ENCODE measurements around the gene SRGAP3.

Gene SRGAP3

DNA sequence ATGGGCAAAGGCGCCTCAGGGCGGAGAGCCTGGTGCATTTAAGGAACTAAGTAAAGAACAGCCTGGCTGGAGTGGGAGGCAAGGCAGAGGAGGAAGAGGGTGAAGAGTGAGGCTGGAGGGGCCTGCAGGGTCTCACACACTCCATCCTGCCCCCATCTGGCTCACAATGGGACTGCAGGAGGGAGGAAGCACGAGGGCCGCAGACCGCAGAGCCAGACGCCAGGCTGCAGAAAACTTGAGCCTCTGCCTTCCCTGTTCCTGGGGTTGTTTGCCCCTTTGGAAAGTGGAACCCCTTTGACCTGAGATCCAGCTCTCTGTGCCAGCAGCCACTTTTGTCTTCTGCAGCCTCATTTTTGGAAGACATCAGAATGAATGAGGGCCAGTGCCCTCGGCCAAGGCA, 138.0 kb downstream of the SRGAP3 start (continued):
- TF ChIP-seq, protein P1, sequence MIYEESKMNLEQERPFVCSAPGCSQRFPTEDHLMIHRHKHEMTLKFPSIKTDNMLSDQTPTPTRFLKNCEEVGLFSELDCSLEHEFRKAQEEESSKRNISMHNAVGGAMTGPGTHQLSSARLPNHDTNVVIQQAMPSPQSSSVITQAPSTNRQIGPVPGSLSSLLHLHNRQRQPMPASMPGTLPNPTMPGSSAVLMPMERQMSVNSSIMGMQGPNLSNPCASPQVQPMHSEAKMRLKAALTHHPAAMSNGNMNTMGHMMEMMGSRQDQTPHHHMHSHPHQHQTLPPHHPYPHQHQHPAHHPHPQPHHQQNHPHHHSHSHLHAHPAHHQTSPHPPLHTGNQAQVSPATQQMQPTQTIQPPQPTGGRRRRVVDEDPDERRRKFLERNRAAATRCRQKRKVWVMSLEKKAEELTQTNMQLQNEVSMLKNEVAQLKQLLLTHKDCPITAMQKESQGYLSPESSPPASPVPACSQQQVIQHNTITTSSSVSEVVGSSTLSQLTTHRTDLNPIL (CRISPR knock-in tag; IDR thresholded peaks at IDR 0.05; ENCODE audit: low read depth): no peak
- TF ChIP-seq SNAI2 (CRISPR knock-in tag; IDR thresholded peaks at IDR 0.05) (no peak), BACH2 (CRISPR knock-in tag; IDR thresholded peaks at IDR 0.05; ENCODE audit: borderline replicate concordance) (no peak), ESRRG (CRISPR knock-in tag; IDR thresholded peaks at IDR 0.05) (no peak), GLIS3 (CRISPR knock-in tag; IDR thresholded peaks at IDR 0.05) (no peak), ZFP30 (CRISPR knock-in tag; IDR thresholded peaks at IDR 0.05) (no peak)

GRCh38 chr3:9110802-9111201, 138.6 kb downstream of the SRGAP3 start:
- TF ChIP-seq ARNTL (CRISPR knock-in tag; IDR thresholded peaks at IDR 0.05; ENCODE audit: borderline replicate concordance, low read depth) (no peak), ZFP3 (CRISPR knock-in tag; IDR thresholded peaks at IDR 0.05) (no peak), ZNF565 (CRISPR knock-in tag; conservative IDR thresholded peaks at IDR 0.05; ENCODE audit: low read depth) (no peak), TOX (CRISPR knock-in tag; IDR thresholded peaks at IDR 0.05; ENCODE audit: borderline replicate concordance) (no peak), RARB (CRISPR knock-in tag; IDR thresholded peaks at IDR 0.05) (no peak), SNAI2 (CRISPR knock-in tag; IDR thresholded peaks at IDR 0.05) (no peak), OSR1 (CRISPR knock-in tag; IDR thresholded peaks at IDR 0.05) (no peak), ZFP30 (CRISPR knock-in tag; IDR thresholded peaks at IDR 0.05) (no peak), CSDC2 (CRISPR knock-in tag; IDR thresholded peaks at IDR 0.05) (no peak), ZNF70 (CRISPR knock-in tag; IDR thresholded peaks at IDR 0.05) (no peak), GLIS3 (CRISPR knock-in tag; IDR thresholded peaks at IDR 0.05) (no peak), ZNF8 (CRISPR knock-in tag; IDR thresholded peaks at IDR 0.05) (no peak), ESRRG (CRISPR knock-in tag; IDR thresholded peaks at IDR 0.05) (no peak), PATZ1 (CRISPR knock-in tag; IDR thresholded peaks at IDR 0.05; ENCODE audit: borderline replicate concordance) (no peak), ISL1 (CRISPR knock-in tag; IDR thresholded peaks at IDR 0.05) (no peak), POU6F1 (CRISPR knock-in tag; IDR thresholded peaks at IDR 0.05; ENCODE audit: borderline replicate concordance, low read depth) (no peak)
- TF ChIP-seq, protein P2, sequence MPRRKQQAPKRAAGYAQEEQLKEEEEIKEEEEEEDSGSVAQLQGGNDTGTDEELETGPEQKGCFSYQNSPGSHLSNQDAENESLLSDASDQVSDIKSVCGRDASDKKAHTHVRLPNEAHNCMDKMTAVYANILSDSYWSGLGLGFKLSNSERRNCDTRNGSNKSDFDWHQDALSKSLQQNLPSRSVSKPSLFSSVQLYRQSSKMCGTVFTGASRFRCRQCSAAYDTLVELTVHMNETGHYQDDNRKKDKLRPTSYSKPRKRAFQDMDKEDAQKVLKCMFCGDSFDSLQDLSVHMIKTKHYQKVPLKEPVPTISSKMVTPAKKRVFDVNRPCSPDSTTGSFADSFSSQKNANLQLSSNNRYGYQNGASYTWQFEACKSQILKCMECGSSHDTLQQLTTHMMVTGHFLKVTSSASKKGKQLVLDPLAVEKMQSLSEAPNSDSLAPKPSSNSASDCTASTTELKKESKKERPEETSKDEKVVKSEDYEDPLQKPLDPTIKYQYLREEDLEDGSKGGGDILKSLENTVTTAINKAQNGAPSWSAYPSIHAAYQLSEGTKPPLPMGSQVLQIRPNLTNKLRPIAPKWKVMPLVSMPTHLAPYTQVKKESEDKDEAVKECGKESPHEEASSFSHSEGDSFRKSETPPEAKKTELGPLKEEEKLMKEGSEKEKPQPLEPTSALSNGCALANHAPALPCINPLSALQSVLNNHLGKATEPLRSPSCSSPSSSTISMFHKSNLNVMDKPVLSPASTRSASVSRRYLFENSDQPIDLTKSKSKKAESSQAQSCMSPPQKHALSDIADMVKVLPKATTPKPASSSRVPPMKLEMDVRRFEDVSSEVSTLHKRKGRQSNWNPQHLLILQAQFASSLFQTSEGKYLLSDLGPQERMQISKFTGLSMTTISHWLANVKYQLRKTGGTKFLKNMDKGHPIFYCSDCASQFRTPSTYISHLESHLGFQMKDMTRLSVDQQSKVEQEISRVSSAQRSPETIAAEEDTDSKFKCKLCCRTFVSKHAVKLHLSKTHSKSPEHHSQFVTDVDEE (CRISPR knock-in tag; IDR thresholded peaks at IDR 0.05): no peak
- ATAC-seq: no peak

DNA sequence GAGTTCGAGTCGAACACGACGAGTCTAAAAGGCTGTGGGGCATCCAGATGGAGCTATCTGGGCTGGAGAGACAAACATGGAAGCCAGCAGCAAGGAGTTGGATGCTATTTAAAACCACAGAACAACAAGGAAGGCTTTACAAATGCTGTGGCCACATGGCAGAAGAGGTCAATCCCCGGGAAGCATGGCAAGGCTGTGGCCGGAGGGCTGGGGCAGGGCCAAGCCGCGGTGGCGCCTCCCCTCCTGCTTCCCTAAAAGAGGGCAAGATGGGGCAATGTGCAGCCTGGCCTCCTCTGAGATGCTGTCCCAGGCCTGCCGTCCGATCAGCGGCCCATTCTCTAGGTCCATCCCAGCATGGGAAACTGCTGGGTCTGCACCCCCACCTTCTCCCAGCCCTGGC, 139.1 kb downstream of the SRGAP3 start:
- no peak for ATAC-seq
- TF ChIP-seq TCF4 (CRISPR knock-in tag; IDR thresholded peaks at IDR 0.05; ENCODE audit: borderline replicate concordance) (no peak), ZNF70 (CRISPR knock-in tag; IDR thresholded peaks at IDR 0.05) (no peak), ESRRG (CRISPR knock-in tag; IDR thresholded peaks at IDR 0.05) (no peak), CSRNP3 (CRISPR knock-in tag; IDR thresholded peaks at IDR 0.05) (no peak), PATZ1 (CRISPR knock-in tag; IDR thresholded peaks at IDR 0.05; ENCODE audit: borderline replicate concordance) (no peak), POU6F1 (CRISPR knock-in tag; IDR thresholded peaks at IDR 0.05; ENCODE audit: borderline replicate concordance, low read depth) (no peak), ZC3H10 (CRISPR knock-in tag; IDR thresholded peaks at IDR 0.05) (no peak), ZNF8 (CRISPR knock-in tag; IDR thresholded peaks at IDR 0.05) (no peak)
- TF ChIP-seq, protein P2 (CRISPR knock-in tag; IDR thresholded peaks at IDR 0.05): no peak
